Trophoblast cell (in vitro differentiated cells and primary cell): ENCODE results near the gene ATP8A1.

Experiments
- DNase-seq, 2 donors: peaks; one replicate each; pipeline ENCODE4 v3.0.0-alpha.2; 2016
- H2AFZ ChIP-seq: 2 replicates; pipeline ENCODE4 v1.6.1; 2013; ENCODE audit warnings: low read length, moderate library complexity, mild to moderate bottlenecking; ENCODE audit not compliant: insufficient read depth, poor library complexity
- H2AK5ac ChIP-seq: 2 replicates; pipeline ENCODE4 v1.6.1; 2013; ENCODE audit warnings: mild to moderate bottlenecking, low read length
- H2BK120ac ChIP-seq: 2 replicates; pipeline ENCODE4 v1.6.1; 2013; ENCODE audit warnings: low read length, mild to moderate bottlenecking, moderate library complexity; ENCODE audit not compliant: insufficient read depth, poor library complexity
- H2BK12ac ChIP-seq: 2 replicates; pipeline ENCODE4 v1.6.1; 2013; ENCODE audit warnings: mild to moderate bottlenecking, low read length, moderate library complexity
- H2BK5ac ChIP-seq: 2 replicates; pipeline ENCODE4 v1.6.1; 2013; ENCODE audit warnings: low read length, low read depth, moderate library complexity, mild to moderate bottlenecking; ENCODE audit not compliant: poor library complexity
- H3K14ac ChIP-seq: 2 replicates; pipeline ENCODE4 v1.6.1; 2013; ENCODE audit warnings: mild to moderate bottlenecking, low read length
- H3K18ac ChIP-seq: 2 replicates; pipeline ENCODE4 v1.6.1; 2013; ENCODE audit warnings: mild to moderate bottlenecking, low read length
- H3K23ac ChIP-seq: 2 replicates; pipeline ENCODE4 v1.6.1; 2013; ENCODE audit warnings: low read length
- H3K27ac ChIP-seq: 2 replicates; pipeline ENCODE4 v1.5.1; 2013; ENCODE audit warnings: low read depth, mild to moderate bottlenecking, inconsistent platforms, low read length, moderate library complexity
- H3K27me3 ChIP-seq: 2 replicates; pipeline ENCODE4 v1.6.1; 2013; ENCODE audit warnings: inconsistent platforms, mild to moderate bottlenecking, low read length, moderate library complexity; ENCODE audit not compliant: insufficient read depth
- H3K36me3 ChIP-seq, 2 experiments: 1 replicate in 1 of 2; 2 replicates in 1 of 2; pipeline ENCODE4 v1.6.1; 2013; ENCODE audit warnings: low read length in 2 of 2, mild to moderate bottlenecking in 2 of 2, moderate library complexity in 1 of 2; ENCODE audit not compliant: insufficient read depth in 2 of 2, control insufficient read depth in 1 of 2
- H3K4ac ChIP-seq: 2 replicates; pipeline ENCODE4 v1.6.1; 2013; ENCODE audit warnings: low read depth, mild to moderate bottlenecking, low read length, moderate library complexity
- H3K4me1 ChIP-seq, 2 experiments: 1 replicate in 1 of 2; 2 replicates in 1 of 2; pipeline ENCODE4 v1.6.1; 2013; ENCODE audit warnings: low read length in 2 of 2, mild to moderate bottlenecking in 2 of 2, moderate library complexity in 1 of 2; ENCODE audit not compliant: insufficient read depth in 2 of 2, control insufficient read depth in 1 of 2
- H3K4me2 ChIP-seq: 2 replicates; pipeline ENCODE4 v1.6.1; 2013; ENCODE audit warnings: inconsistent platforms, mild to moderate bottlenecking, low read length, moderate library complexity
- H3K4me3 ChIP-seq: 2 replicates; pipeline ENCODE4 v1.5.1; 2013; ENCODE audit warnings: mild to moderate bottlenecking, low read depth, low read length, inconsistent platforms
- H3K79me1 ChIP-seq: one replicate; pipeline ENCODE4 v1.6.1; 2013; ENCODE audit warnings: low read length
- H3K79me2 ChIP-seq: 2 replicates; pipeline ENCODE4 v1.6.1; 2013; ENCODE audit warnings: low read length, mild to moderate bottlenecking; ENCODE audit not compliant: control insufficient read depth, insufficient read depth, poor library complexity
- H3K9ac ChIP-seq: 2 replicates; pipeline ENCODE4 v1.6.1; 2013; ENCODE audit warnings: mild to moderate bottlenecking, low read length
- H3K9me3 ChIP-seq: 2 replicates; pipeline ENCODE4 v1.6.1; 2013; ENCODE audit warnings: low read depth, mild to moderate bottlenecking, control low read depth, inconsistent platforms, low read length; ENCODE audit not compliant: insufficient read depth
- H4K12ac ChIP-seq: 2 replicates; pipeline ENCODE4 v1.6.1; 2013; ENCODE audit warnings: low read depth, mild to moderate bottlenecking, low read length, moderate library complexity
- H4K8ac ChIP-seq: 2 replicates; pipeline ENCODE4 v1.6.1; 2013; ENCODE audit warnings: low read depth, mild to moderate bottlenecking, low read length, moderate library complexity
- H4K91ac ChIP-seq: one replicate; pipeline ENCODE4 v1.6.1; 2013; ENCODE audit warnings: low read depth, mild to moderate bottlenecking, low read length, moderate library complexity
- WGBS: extraction: QIAGEN DNeasy Blood & Tissue Kit; methylation state at CpG from one replicate; pipeline ENCODE4 v1.1.7; 2013; ENCODE audit warnings: missing lambda C conversion rate; ENCODE audit not compliant: insufficient read length, insufficient coverage; ENCODE audit errors: extremely low coverage; 5-methylcytosine and 5-hydroxymethylcytosine counted together

Gene ATP8A1

GRCh38 chr4:42625329-42625728 is 31.6 kb downstream of the ATP8A1 start:
- WGBS = no CpG with 5 or more reads among the region's 4 CpGs
- H3K4me2 ChIP-seq = no peak overlapping the region

GRCh38 chr4:42624551-42624950 is 32.4 kb downstream of the ATP8A1 start:
- no peak overlapping the region for H4K12ac ChIP-seq
- H3K23ac ChIP-seq = no peak overlapping the region
- H3K4me1 ChIP-seq = no peaks in the 10 kb centered on the region
- no peak for DNase-seq
- H3K18ac ChIP-seq = no peak overlapping the region
- no CpG with 5 or more reads among the region's 3 CpGs for WGBS
- no peak overlapping the region for H4K91ac ChIP-seq
- H3K79me1 ChIP-seq = no peaks in the 10 kb centered on the region
- H3K9ac ChIP-seq = no peak overlapping the region
- no peak overlapping the region for H2BK120ac ChIP-seq
- no peak overlapping the region for H2BK5ac ChIP-seq
- no peak overlapping the region for H2AK5ac ChIP-seq
- no peak overlapping the region for H3K4me2 ChIP-seq
- H3K36me3 ChIP-seq = no peaks in the 10 kb centered on the region
- no peak overlapping the region for H3K27ac ChIP-seq
- H4K8ac ChIP-seq = no peak overlapping the region
- no peak overlapping the region for H2BK12ac ChIP-seq
- no peaks in the 10 kb centered on the region for H3K9me3 ChIP-seq
- H3K4me3 ChIP-seq = no peak overlapping the region
- no peaks in the 10 kb centered on the region for H3K27me3 ChIP-seq
- no peak overlapping the region for H3K14ac ChIP-seq
- H3K79me2 ChIP-seq = no peaks in the 10 kb centered on the region
- no peak overlapping the region for H2AFZ ChIP-seq
- no peak overlapping the region for H3K4ac ChIP-seq

More at GRCh38 chr4:42625329-42625728, 31.6 kb downstream of the ATP8A1 start:
- Histone ChIP-seq H3K4me3 (no peak overlapping the region), H3K79me1 (no peaks in the 10 kb centered on the region), H2BK12ac (no peak overlapping the region), H3K23ac (no peak overlapping the region), H2AK5ac (no peak overlapping the region), H3K18ac (no peak overlapping the region), H3K14ac (no peak overlapping the region), H3K27me3 (no peaks in the 10 kb centered on the region), H3K9me3 (no peaks in the 10 kb centered on the region), H3K27ac (no peak overlapping the region), H3K4ac (no peak overlapping the region), H2BK5ac (no peak overlapping the region), H4K8ac (no peak overlapping the region), H4K91ac (no peak overlapping the region), H3K4me1 (no peaks in the 10 kb centered on the region), H3K79me2 (no peaks in the 10 kb centered on the region), H2AFZ (no peak overlapping the region), H2BK120ac (no peak overlapping the region), H3K36me3 (no peaks in the 10 kb centered on the region), H3K9ac (no peak overlapping the region), H4K12ac (no peak overlapping the region)
- no peak for DNase-seq

- Histone ChIP-seq H2BK5ac (no peak overlapping the region), H2AK5ac (no peak overlapping the region), H3K36me3 (no peaks in the 10 kb centered on the region), H3K23ac (no peak overlapping the region), H3K27me3 (no peaks in the 10 kb centered on the region), H3K4me2 (no peak overlapping the region), H4K8ac (no peak overlapping the region), H3K14ac (no peak overlapping the region), H2BK12ac (no peak overlapping the region), H4K12ac (no peak overlapping the region), H2AFZ (no peak overlapping the region), H3K9me3 (no peaks in the 10 kb centered on the region), H3K4me1 (no peaks in the 10 kb centered on the region), H3K18ac (no peak overlapping the region), H3K4me3 (no peak overlapping the region), H3K79me2 (no peaks in the 10 kb centered on the region), H3K79me1 (no peaks in the 10 kb centered on the region), H3K9ac (no peak overlapping the region), H2BK120ac (no peak overlapping the region), H4K91ac (no peak overlapping the region), H3K27ac (no peak overlapping the region), H3K4ac (no peak overlapping the region)
- no peak for DNase-seq
- WGBS = no CpG with 5 or more reads among the region's 2 CpGs
Observed at GRCh38 chr4:42618023-42618422, 38.9 kb downstream of the ATP8A1 start.

- WGBS = no CpG with 5 or more reads among the region's 2 CpGs
- Histone ChIP-seq H4K12ac (no peak overlapping the region), H2BK120ac (no peak overlapping the region)
Observed at GRCh38 chr4:42617030-42617429, 39.9 kb downstream of the ATP8A1 start.

More at GRCh38 chr4:42617030-42617429, 39.9 kb downstream of the ATP8A1 start:
- Histone ChIP-seq H3K79me1 (no peaks in the 10 kb centered on the region), H2BK5ac (no peak overlapping the region), H3K27ac (no peak overlapping the region), H4K8ac (no peak overlapping the region), H3K4me3 (no peak overlapping the region), H2BK12ac (no peak overlapping the region), H3K4me1 (no peaks in the 10 kb centered on the region), H3K9me3 (no peaks in the 10 kb centered on the region), H3K36me3 (no peaks in the 10 kb centered on the region), H2AFZ (no peak overlapping the region), H3K4ac (no peak overlapping the region), H3K4me2 (no peak overlapping the region), H3K14ac (no peak overlapping the region), H3K23ac (no peak overlapping the region), H2AK5ac (no peak overlapping the region), H3K79me2 (no peaks in the 10 kb centered on the region), H3K9ac (no peak overlapping the region), H3K18ac (no peak overlapping the region), H4K91ac (no peak overlapping the region), H3K27me3 (no peaks in the 10 kb centered on the region)
- DNase-seq = no peak
